Suprapubic skin (tissue), 4 donors: Measurements from ENCODE around the gene TLX1. TPM values are rescaled to one million over a fixed set of nuclear protein-coding genes. Genes with fewer than 3 reads are reported as not detected.

Experiments
- DNase-seq, 2 donors: peaks; one replicate each; pipeline ENCODE4 v3.0.0-alpha.2; 2019; ENCODE audit warnings: low spot score in 2 of 2
- H3K27ac ChIP-seq: fragments of 200-600 bp; sonication (generic); one replicate; pipeline ENCODE4 v1.5.1; 2019
- H3K27me3 ChIP-seq: fragments of 200-600 bp; sonication (generic); one replicate; pipeline ENCODE4 v1.5.1; 2019
- H3K36me3 ChIP-seq: fragments of 200-600 bp; sonication (generic); one replicate; pipeline ENCODE4 v1.5.1; 2019
- H3K4me1 ChIP-seq: fragments of 200-600 bp; sonication (generic); one replicate; pipeline ENCODE4 v1.5.1; 2019
- H3K4me3 ChIP-seq: fragments of 200-600 bp; sonication (generic); one replicate; pipeline ENCODE4 v1.5.1; 2019; ENCODE audit warnings: mild to moderate bottlenecking
- H3K9me3 ChIP-seq: fragments of 200-600 bp; sonication (generic); one replicate; pipeline ENCODE4 v1.5.1; 2019
- CTCF ChIP-seq, 2 donors: fragments of 200-600 bp in 1 of 2; fragments of 450-650 bp in 1 of 2; sonication (generic) in 1 of 2; IDR thresholded peaks; one replicate each; pipeline ENCODE4 v1.5.1; 2016 to 2019; ENCODE audit warnings: antibody characterized with exemption in 2 of 2, mild to moderate bottlenecking in 1 of 2, moderate library complexity in 1 of 2
- EP300 ChIP-seq: sonication (generic); formaldehyde crosslinking; IDR thresholded peaks from one replicate; pipeline ENCODE4 v1.6.1; 2017; ENCODE audit warnings: antibody characterized with exemption
- POLR2A ChIP-seq, 2 donors: fragments of 450-650 bp; IDR thresholded peaks; one replicate each; pipeline ENCODE4 v1.6.1; 2017; ENCODE audit warnings: antibody characterized with exemption in 2 of 2, mild to moderate bottlenecking in 2 of 2, moderate library complexity in 2 of 2
- POLR2AphosphoS5 ChIP-seq, 3 donors: sonication (generic); formaldehyde crosslinking; IDR thresholded peaks; one replicate each; pipeline ENCODE4 v1.6.1; 2017; ENCODE audit warnings: antibody characterized with exemption in 3 of 3
- WGBS: methylation state at CpG from one replicate; pipeline ENCODE4 v1.1.5; 2018; 5-methylcytosine and 5-hydroxymethylcytosine counted together
- total RNA-seq, 4 donors: library from RNA; depleted of rRNA; stranded (reverse); fragments of >200 nt; gene quantifications; one replicate each; pipeline ENCODE4 v1.1.0, GENCODE V29; 2016

TLX1 gene
- total RNA-seq, 4 donors from 2014 or later: not detected

GRCh38 chr10:101143345-101143630, 12.2 kb downstream of the TLX1 start:
- Histone ChIP-seq H3K4me3 (no peak overlapping the region), H3K4me1 (peaks cover 34% of the 10 kb centered on the region), H3K36me3 (no peaks in the 10 kb centered on the region), H3K27me3 (peaks cover 100% of the 10 kb centered on the region), H3K27ac (no peak overlapping the region), H3K9me3 (no peaks in the 10 kb centered on the region)
- no peak for DNase-seq
- TF ChIP-seq CTCF (IDR thresholded peaks at IDR 0.05) (no peak), POLR2A (IDR thresholded peaks at IDR 0.05) (no peak), POLR2AphosphoS5 (IDR thresholded peaks at IDR 0.05) (no peak), EP300 (no peak)
- 57% methylated on average over 1 of the region's 1 CpG for WGBS

- Histone ChIP-seq H3K4me1 (peaks cover 32% of the 10 kb centered on the region), H3K36me3 (no peaks in the 10 kb centered on the region), H3K27me3 (peaks cover 100% of the 10 kb centered on the region), H3K27ac (no peak overlapping the region), H3K9me3 (peaks cover under 1% of the 10 kb centered on the region), H3K4me3 (no peak overlapping the region)
- no peak for TF ChIP-seq POLR2A (IDR thresholded peaks at IDR 0.05)
- TF ChIP-seq CTCF (IDR thresholded peaks at IDR 0.05): no peak
- no peak for TF ChIP-seq POLR2AphosphoS5 (IDR thresholded peaks at IDR 0.05)
- no peak for TF ChIP-seq EP300
- no peak for DNase-seq
Measured at GRCh38 chr10:101144053-101144452, 13.0 kb downstream of the TLX1 start.

- Histone ChIP-seq H3K27me3 (peaks cover 100% of the 10 kb centered on the region), H3K4me3 (no peak overlapping the region), H3K4me1 (peaks cover 24% of the 10 kb centered on the region), H3K9me3 (peaks cover 5% of the 10 kb centered on the region), H3K36me3 (no peaks in the 10 kb centered on the region), H3K27ac (no peak overlapping the region)
- no peak for DNase-seq
- 70% methylated on average over 7 of the region's 7 CpGs for WGBS
- TF ChIP-seq EP300: no peak
- TF ChIP-seq CTCF (IDR thresholded peaks at IDR 0.05): no peak
- TF ChIP-seq POLR2AphosphoS5 (IDR thresholded peaks at IDR 0.05): no peak
- TF ChIP-seq POLR2A (IDR thresholded peaks at IDR 0.05): no peak
Measured at GRCh38 chr10:101145145-101145544, 14.0 kb downstream of the TLX1 start.

GRCh38 chr10:101145750-101146391, 14.8 kb downstream of the TLX1 start:
- H3K4me3 ChIP-seq: no peak overlapping the region
- peaks cover 100% of the 10 kb centered on the region for H3K27me3 ChIP-seq
- no peak overlapping the region for H3K27ac ChIP-seq
- peaks cover 17% of the 10 kb centered on the region for H3K4me1 ChIP-seq
- H3K9me3 ChIP-seq: peaks cover 5% of the 10 kb centered on the region
- H3K36me3 ChIP-seq: no peaks in the 10 kb centered on the region
- WGBS: 10% methylated on average over 7 of the region's 40 CpGs
- no peak for DNase-seq
- TF ChIP-seq POLR2AphosphoS5 (IDR thresholded peaks at IDR 0.05) (no peak), EP300 (no peak), CTCF (IDR thresholded peaks at IDR 0.05) (no peak), POLR2A (IDR thresholded peaks at IDR 0.05) (no peak)

- H3K4me1 ChIP-seq: peaks cover 17% of the 10 kb centered on the region
- H3K27ac ChIP-seq: no peak overlapping the region
- H3K36me3 ChIP-seq: no peaks in the 10 kb centered on the region
- peak overlapping the region; percentile 6 for H3K4me3 ChIP-seq
- no peak for DNase-seq
- WGBS: 1% methylated on average over 12 of the region's 55 CpGs
- peaks cover 100% of the 10 kb centered on the region for H3K27me3 ChIP-seq
- peaks cover 5% of the 10 kb centered on the region for H3K9me3 ChIP-seq
- TF ChIP-seq POLR2A (IDR thresholded peaks at IDR 0.05) (no peak), POLR2AphosphoS5 (IDR thresholded peaks at IDR 0.05) (no peak), EP300 (no peak), CTCF (IDR thresholded peaks at IDR 0.05) (no peak)
Measured at GRCh38 chr10:101146392-101147251, 15.5 kb downstream of the TLX1 start.
